ENCODE data around the gene FAM184A. TPM values are rescaled to one million over a fixed set of nuclear protein-coding genes. Genes with fewer than 3 reads are reported as not detected.
A peak's percentile ranks its signal among the peaks of the same experiment; 100 is the strongest.

Gene FAM184A
- total and polyA plus RNA-seq, 2 of the 13 experiments (the other 11 are each of a cell fraction or from before 2014, with no cell fraction given) = 7.0 to 18.0 TPM

DNA sequence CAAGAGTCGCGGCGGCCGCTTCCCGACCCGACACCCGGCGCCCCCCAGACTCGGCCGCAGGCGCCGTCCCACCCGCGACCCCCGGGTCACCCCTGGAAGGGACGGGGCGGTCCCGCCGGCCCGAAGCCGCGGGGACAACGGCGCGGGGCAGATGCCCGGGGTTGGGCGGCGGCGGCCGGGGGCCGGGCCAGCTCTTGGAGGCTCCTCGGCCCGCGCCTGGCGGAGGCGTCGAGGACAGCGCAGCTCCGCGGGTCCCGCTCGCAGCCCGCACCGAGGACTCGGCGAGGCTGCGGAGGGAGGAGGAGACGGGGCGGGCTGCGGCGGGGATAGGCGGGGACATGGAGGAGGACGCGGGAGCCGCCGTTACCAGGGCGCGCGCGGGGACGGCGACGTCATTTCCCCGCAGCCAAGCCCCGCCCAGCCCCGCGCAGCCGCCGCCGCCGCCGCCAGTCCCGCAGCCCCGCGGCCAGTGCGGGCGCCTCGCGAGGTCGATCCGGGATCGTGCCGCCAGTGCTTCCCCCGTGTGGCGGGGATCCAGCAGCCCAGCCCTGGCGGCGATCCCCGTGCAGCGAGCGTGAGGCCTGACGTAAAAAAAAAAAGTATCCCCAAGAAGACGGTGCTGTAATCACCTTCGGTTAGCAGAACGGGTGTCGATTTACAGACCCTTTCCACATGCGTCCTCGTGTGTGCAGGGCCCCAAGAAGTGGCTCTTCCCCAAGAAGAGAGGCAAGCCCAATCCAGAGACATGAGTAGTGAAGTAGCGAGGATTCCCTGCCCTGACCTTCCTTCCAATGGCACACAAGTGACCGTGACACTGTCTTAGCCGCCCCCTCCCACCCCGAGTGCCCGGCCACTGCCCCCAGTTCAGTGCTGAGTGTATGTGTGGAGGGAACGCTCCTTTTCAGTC, at the start of gene FAM184A (continued):
- TF ChIP-seq IKZF5 (CRISPR knock-in tag; IDR thresholded peaks at IDR 0.05) (no peak; the same call in 1 of the 2 replicates), KLF16 (CRISPR knock-in tag; IDR thresholded peaks at IDR 0.05) (0 out of 4 replicates have a peak, but pooled peaks of 1 of the 2 experiments have one; percentile 43), NPAS2 (CRISPR knock-in tag; IDR thresholded peaks at IDR 0.05; ENCODE audit: borderline replicate concordance) (no peak), EED (CRISPR knock-in tag; IDR thresholded peaks at IDR 0.05) (no peak), KLF13 (CRISPR knock-in tag; IDR thresholded peaks at IDR 0.05) (no peak), ZBTB34 (CRISPR knock-in tag; IDR thresholded peaks at IDR 0.05) (no peak), PBX2 (CRISPR knock-in tag; IDR thresholded peaks at IDR 0.05) (no peak), HDAC1 (CRISPR knock-in tag; IDR thresholded peaks at IDR 0.05) (peak; percentile 59), GABPB1 (CRISPR knock-in tag; IDR thresholded peaks at IDR 0.05) (no peak), SMAD3 (CRISPR knock-in tag; IDR thresholded peaks at IDR 0.05) (no peak), ZNF7 (CRISPR knock-in tag; IDR thresholded peaks at IDR 0.05) (no peak), ZNF280B (CRISPR knock-in tag; IDR thresholded peaks at IDR 0.05; ENCODE audit: borderline replicate concordance) (peak; percentile 53; the same call in 1 of the 2 replicates), ZNF878 (CRISPR knock-in tag; IDR thresholded peaks at IDR 0.05) (no peak), RAD51 (IDR thresholded peaks at IDR 0.05; ENCODE audit: borderline replicate concordance) (no peak), ZNF10 (CRISPR knock-in tag; IDR thresholded peaks at IDR 0.05; ENCODE audit: borderline replicate concordance, low read depth) (no peak), SNAPC2 (CRISPR knock-in tag; IDR thresholded peaks at IDR 0.05) (no peak), GLI4 (CRISPR knock-in tag; IDR thresholded peaks at IDR 0.05; ENCODE audit: borderline replicate concordance) (no peak), TBL1XR1 (IDR thresholded peaks at IDR 0.05; ENCODE audit: borderline replicate concordance, low read length, partially characterized antibody) (no peak), MZF1 (CRISPR knock-in tag; IDR thresholded peaks at IDR 0.05; ENCODE audit: borderline replicate concordance) (0 out of 2 replicates have a peak, but pooled peaks have one; percentile 73), ZFP90 (CRISPR knock-in tag; IDR thresholded peaks at IDR 0.05; ENCODE audit: borderline replicate concordance) (no peak; the same call in 1 of the 2 replicates)
- TF ChIP-seq, protein P1, sequence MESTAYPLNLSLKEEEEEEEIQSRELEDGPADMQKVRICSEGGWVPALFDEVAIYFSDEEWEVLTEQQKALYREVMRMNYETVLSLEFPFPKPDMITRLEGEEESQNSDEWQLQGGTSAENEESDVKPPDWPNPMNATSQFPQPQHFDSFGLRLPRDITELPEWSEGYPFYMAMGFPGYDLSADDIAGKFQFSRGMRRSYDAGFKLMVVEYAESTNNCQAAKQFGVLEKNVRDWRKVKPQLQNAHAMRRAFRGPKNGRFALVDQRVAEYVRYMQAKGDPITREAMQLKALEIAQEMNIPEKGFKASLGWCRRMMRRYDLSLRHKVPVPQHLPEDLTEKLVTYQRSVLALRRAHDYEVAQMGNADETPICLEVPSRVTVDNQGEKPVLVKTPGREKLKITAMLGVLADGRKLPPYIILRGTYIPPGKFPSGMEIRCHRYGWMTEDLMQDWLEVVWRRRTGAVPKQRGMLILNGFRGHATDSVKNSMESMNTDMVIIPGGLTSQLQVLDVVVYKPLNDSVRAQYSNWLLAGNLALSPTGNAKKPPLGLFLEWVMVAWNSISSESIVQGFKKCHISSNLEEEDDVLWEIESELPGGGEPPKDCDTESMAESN (CRISPR knock-in tag; conservative IDR thresholded peaks at IDR 0.05) = peak; percentile 81
